Upper lobe of left lung (tissue), 6 donors: Measurements from ENCODE around the gene PHYKPL. TPM values are rescaled to one million over a fixed set of nuclear protein-coding genes. Genes with fewer than 3 reads are reported as not detected.

ENCODE experiments used
- ATAC-seq, 2 donors: fragments of 200-7000 bp; cut with Tn5 transposase; one replicate each; pipeline ENCODE4 v1.9.1; 2022; ENCODE audit warnings: mild to moderate bottlenecking in 2 of 2, moderate library complexity in 2 of 2; ENCODE audit not compliant: low FRiP score in 2 of 2
- DNase-seq, 2 donors: peaks; one replicate each; pipeline ENCODE4 v3.0.0-alpha.2; 2019 to 2020
- H3K27ac ChIP-seq, 4 donors: fragments of 200-600 bp; sonication (generic); one replicate each; pipeline ENCODE4 v1.5.1; 2016 to 2019
- H3K27me3 ChIP-seq, 4 donors: fragments of 200-600 bp; sonication (generic); one replicate each; pipeline ENCODE4 v1.5.1; 2017 to 2019
- H3K36me3 ChIP-seq, 4 donors: fragments of 200-600 bp; sonication (generic); one replicate each; pipeline ENCODE4 v1.5.1; 2016 to 2019
- H3K4me1 ChIP-seq, 4 donors: fragments of 200-600 bp; sonication (generic); one replicate each; pipeline ENCODE4 v1.5.1; 2018 to 2019
- H3K4me3 ChIP-seq, 4 donors: fragments of 200-600 bp; sonication (generic); one replicate each; pipeline ENCODE4 v1.5.1; 2017 to 2019; ENCODE audit warnings: mild to moderate bottlenecking in 2 of 4, moderate library complexity in 1 of 4
- H3K9me3 ChIP-seq, 4 donors: fragments of 200-600 bp; sonication (generic); one replicate each; pipeline ENCODE4 v1.5.1; 2018 to 2019
- EP300 ChIP-seq, 4 donors: sonication (generic); formaldehyde crosslinking; IDR thresholded peaks; one replicate each; pipeline ENCODE4 v1.5.1; 2017; ENCODE audit warnings: antibody characterized with exemption in 4 of 4, control low read depth in 2 of 4
- POLR2A ChIP-seq, 4 donors: fragments of 450-650 bp; IDR thresholded peaks; one replicate each; pipeline ENCODE4 v1.5.1; 2016 to 2017; ENCODE audit warnings: antibody characterized with exemption in 4 of 4, mild to moderate bottlenecking in 2 of 4
- POLR2AphosphoS5 ChIP-seq, 2 donors: sonication (generic); formaldehyde crosslinking; IDR thresholded peaks; one replicate each; pipeline ENCODE4 v1.5.1; 2017; ENCODE audit warnings: antibody characterized with exemption in 2 of 2
- WGBS, 2 donors: methylation state at CpG; one replicate each; pipeline ENCODE4 v1.1.5; 2017 to 2018; 5-methylcytosine and 5-hydroxymethylcytosine counted together
- total RNA-seq, 6 donors: library from RNA; depleted of rRNA in 4 of 6; stranded (reverse); fragments of >200 nt in 4 of 6; gene quantifications; one replicate each; pipeline versions ENCODE4 v1.1.0 to v1.2.1, GENCODE V29; 2016 to 2021
- TF ChIP-seq, protein P1 (sequence below), 6 experiments: fragments of 450-650 bp in 4 of 6; fragments of 200-600 bp in 2 of 6; sonication (generic) in 2 of 6; IDR thresholded peaks; one replicate each; pipeline ENCODE4 v1.5.1; 2016 to 2019; ENCODE audit warnings: antibody characterized with exemption in 6 of 6
- donor health status: DM: no; HTN: no; CAD: no; lungs with moderate emphysema.
- donor health status: DM: no; HTN: yes; CAD: no; lungs with severe emphysema.

PHYKPL gene
- total RNA-seq, 6 donors from 2014 or later = 61.0 to 237 (median 91.9) TPM

DNA sequence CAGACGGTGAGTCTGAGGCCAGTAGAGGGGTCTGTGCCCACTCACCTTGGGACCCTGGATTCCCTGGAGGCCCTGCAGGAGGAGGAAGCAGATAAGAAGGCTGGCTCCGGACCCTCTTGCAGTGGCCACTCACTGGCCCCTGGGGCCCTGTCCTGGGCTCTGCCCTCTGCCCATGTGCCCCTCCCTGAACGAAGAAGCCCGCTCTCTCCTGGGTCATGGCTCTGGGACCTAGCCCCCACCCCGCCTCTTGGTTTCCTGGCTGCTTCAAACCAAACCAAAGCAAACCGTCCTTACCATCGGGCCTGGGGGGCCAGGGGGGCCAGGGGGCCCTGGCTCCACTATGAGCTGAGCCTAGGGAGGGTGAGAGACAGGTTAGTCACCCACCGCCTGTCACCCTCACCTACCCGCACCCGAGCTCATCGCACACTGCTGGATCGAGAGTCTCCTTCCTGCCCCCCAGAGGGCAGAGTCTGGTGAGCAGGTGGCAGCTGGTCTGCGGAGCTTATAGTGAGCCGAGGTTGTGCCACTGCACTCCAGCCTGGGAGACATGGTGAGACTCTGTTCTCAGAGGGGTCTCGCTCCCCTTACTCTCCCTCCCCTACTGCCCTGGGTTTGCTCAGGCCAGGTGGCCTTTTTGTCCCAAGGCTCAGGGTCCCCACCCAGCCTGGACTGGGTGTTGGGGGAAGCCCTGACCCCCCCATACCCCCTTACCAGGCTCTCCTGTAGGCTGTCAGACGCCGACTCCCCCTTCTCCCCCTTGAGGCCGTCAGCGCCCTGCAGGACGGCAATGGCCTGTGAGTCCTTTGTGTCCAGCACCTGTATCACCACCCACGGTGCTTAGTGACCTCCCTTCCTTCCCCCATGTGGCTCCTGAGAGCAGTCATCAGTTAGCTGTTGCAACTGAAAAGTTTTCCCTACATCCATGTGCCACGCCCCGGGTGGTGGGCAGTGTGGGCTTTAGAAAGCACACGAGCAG, 15.2 kb upstream of the PHYKPL start:
- Histone ChIP-seq H3K4me3 (no peak overlapping the region), H3K4me1 (peaks cover 0 to 4% (median 0%) of the 10 kb centered on the region in 4 donors), H3K36me3 (no peaks in the 10 kb centered on the region), H3K9me3 (no peaks in the 10 kb centered on the region), H3K27me3 (no peaks in the 10 kb centered on the region), H3K27ac (no peak overlapping the region)
- 66 to 90% methylated on average over 16 to 20 of the region's 24 CpGs for WGBS, 2 donors
- TF ChIP-seq POLR2A (IDR thresholded peaks at IDR 0.05) (no peak), EP300 (IDR thresholded peaks at IDR 0.05) (no peak), POLR2AphosphoS5 (IDR thresholded peaks at IDR 0.05) (no peak)
- TF ChIP-seq, protein P1, sequence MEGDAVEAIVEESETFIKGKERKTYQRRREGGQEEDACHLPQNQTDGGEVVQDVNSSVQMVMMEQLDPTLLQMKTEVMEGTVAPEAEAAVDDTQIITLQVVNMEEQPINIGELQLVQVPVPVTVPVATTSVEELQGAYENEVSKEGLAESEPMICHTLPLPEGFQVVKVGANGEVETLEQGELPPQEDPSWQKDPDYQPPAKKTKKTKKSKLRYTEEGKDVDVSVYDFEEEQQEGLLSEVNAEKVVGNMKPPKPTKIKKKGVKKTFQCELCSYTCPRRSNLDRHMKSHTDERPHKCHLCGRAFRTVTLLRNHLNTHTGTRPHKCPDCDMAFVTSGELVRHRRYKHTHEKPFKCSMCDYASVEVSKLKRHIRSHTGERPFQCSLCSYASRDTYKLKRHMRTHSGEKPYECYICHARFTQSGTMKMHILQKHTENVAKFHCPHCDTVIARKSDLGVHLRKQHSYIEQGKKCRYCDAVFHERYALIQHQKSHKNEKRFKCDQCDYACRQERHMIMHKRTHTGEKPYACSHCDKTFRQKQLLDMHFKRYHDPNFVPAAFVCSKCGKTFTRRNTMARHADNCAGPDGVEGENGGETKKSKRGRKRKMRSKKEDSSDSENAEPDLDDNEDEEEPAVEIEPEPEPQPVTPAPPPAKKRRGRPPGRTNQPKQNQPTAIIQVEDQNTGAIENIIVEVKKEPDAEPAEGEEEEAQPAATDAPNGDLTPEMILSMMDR (IDR thresholded peaks at IDR 0.05) = no peak
- ATAC-seq (peak in 1 of 2 donors; percentile 2), DNase-seq (no peak)

DNA sequence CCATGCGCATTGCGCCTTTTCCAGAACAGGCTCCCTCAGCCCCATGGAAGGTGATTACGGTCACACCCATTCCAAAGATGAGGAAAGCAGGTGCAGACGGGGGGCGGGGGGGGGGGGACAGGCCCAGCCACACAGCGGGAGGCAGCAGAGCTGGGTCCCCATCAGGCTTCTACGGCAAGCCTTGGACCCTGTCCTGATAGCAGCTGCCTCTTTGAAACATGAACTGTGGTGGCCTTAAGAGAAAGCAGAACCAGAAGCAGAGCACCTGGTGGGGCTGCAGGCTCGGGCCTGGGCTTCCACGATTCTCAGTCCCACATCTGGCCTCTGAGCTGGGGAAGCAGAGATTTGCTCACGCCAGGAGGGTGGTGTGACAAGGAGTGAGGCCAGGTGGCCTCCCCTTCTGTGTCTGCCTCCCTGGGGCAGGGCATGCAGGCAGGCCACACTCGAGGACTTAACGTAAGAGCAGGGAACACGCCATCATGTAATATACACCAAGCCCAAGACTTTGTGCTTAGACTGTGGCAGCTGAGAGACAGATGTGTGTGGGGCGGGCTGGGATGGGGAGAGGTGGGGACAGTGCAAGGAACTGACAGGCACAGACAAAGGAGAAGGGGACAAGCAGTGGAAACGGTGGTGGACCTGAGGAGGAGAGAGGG, 14.2 kb upstream of the PHYKPL start:
- no peaks in the 10 kb centered on the region for H3K36me3 ChIP-seq
- no peak for ATAC-seq

DNA sequence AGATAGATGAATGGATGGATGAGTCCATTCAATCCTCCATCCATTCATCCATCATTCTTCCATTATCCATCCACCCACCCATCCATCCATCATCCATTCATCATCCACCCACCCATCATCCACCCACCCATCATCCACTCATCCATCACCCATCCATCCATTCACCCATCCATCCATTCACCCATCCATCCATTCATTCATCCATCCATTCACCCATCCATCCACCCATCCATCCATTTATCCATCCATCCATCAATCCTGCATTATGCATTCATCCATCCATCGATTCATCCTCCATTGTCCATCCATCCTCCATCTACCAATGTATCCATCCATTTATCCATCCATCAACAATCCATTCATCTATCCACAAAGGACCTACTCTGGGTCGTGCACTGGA, 12.8 kb upstream of the PHYKPL start:
- Histone ChIP-seq H3K36me3 (no peaks in the 10 kb centered on the region), H3K27ac (no peak overlapping the region), H3K27me3 (no peaks in the 10 kb centered on the region), H3K9me3 (no peaks in the 10 kb centered on the region), H3K4me1 (peaks cover 6 to 16% (median 12%) of the 10 kb centered on the region in 4 donors), H3K4me3 (no peak overlapping the region)
- TF ChIP-seq, protein P1 (IDR thresholded peaks at IDR 0.05) = no peak
- ATAC-seq (no peak), DNase-seq (no peak)
- WGBS, 2 donors = 89 to 91% methylated on average over 2 of the region's 2 CpGs

More for the DNA sequence above, 14.2 kb upstream of the PHYKPL start:
- TF ChIP-seq POLR2A (IDR thresholded peaks at IDR 0.05) (no peak), POLR2AphosphoS5 (IDR thresholded peaks at IDR 0.05) (no peak), EP300 (IDR thresholded peaks at IDR 0.05) (no peak)
- TF ChIP-seq, protein P1 (IDR thresholded peaks at IDR 0.05) = no peak
- no peak for DNase-seq
- Histone ChIP-seq H3K27me3 (no peaks in the 10 kb centered on the region), H3K9me3 (no peaks in the 10 kb centered on the region), H3K27ac (no peak overlapping the region), H3K4me1 (peaks cover 0 to 4% (median 0%) of the 10 kb centered on the region in 4 donors), H3K4me3 (no peak overlapping the region)
- 78 to 88% methylated on average over 11 to 12 of the region's 15 CpGs for WGBS, 2 donors

DNA sequence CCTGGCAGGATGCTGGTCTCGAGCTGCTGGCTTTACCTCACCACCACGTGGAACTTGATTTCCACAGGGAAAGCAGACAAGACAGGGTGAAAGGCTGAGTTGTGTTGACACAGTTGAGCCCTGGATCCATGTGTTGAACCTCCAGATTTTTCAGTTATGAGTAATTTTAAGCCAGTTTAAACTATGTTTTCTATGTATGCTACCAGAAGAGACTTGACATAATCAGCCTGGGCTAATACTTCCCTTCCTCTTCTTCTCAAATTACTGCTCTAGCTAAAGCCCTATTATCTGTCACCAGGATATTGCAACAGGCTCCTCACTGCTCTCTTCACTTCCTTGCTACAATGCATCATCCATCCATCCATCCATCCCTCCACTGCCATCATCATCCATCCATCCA, 12.0 kb upstream of the PHYKPL start:
- WGBS, 2 donors = 79 to 94% methylated on average over 2 of the region's 2 CpGs
- no peaks in the 10 kb centered on the region for H3K27me3 ChIP-seq

More for the DNA sequence above, 12.0 kb upstream of the PHYKPL start:
- Histone ChIP-seq H3K36me3 (no peaks in the 10 kb centered on the region), H3K27ac (no peak overlapping the region), H3K9me3 (no peaks in the 10 kb centered on the region), H3K4me3 (no peak overlapping the region), H3K4me1 (peaks cover 8 to 21% (median 18%) of the 10 kb centered on the region in 4 donors)
- no peak for ATAC-seq
- TF ChIP-seq EP300 (IDR thresholded peaks at IDR 0.05) (no peak), POLR2A (IDR thresholded peaks at IDR 0.05) (no peak), POLR2AphosphoS5 (IDR thresholded peaks at IDR 0.05) (no peak)
- TF ChIP-seq, protein P1 (IDR thresholded peaks at IDR 0.05) = no peak
- DNase-seq = no peak
